Liver (tissue), 9 donors: ENCODE results near the gene VASH2. TPM values are rescaled to one million over a fixed set of nuclear protein-coding genes. Genes with fewer than 3 reads are reported as not detected.

Experiments
- DNase-seq: peaks from one replicate; pipeline ENCODE4 v3.0.0-alpha.2; 2017; ENCODE audit warnings: low spot score
- H3K27ac ChIP-seq, 2 donors: one replicate each; pipeline ENCODE4 v1.7.0; 2013; ENCODE audit warnings: inconsistent platforms in 2 of 2, low read length in 2 of 2, control low read depth in 1 of 2, low read depth in 1 of 2, mild to moderate bottlenecking in 1 of 2
- H3K27me3 ChIP-seq, 4 donors: one replicate each; pipeline versions ENCODE4 v1.6.1 to v1.7.0; 2013; ENCODE audit warnings: low read length in 3 of 4, inconsistent platforms in 1 of 4, mild to moderate bottlenecking in 1 of 4, moderate library complexity in 1 of 4; ENCODE audit not compliant: control insufficient read depth in 4 of 4, insufficient read depth in 4 of 4
- H3K36me3 ChIP-seq, 4 donors: one replicate each; pipeline versions ENCODE4 v1.6.1 to v1.7.0; 2013; ENCODE audit warnings: low read length in 3 of 4, mild to moderate bottlenecking in 3 of 4, low read depth in 1 of 4, moderate library complexity in 1 of 4; ENCODE audit not compliant: control insufficient read depth in 4 of 4, insufficient read depth in 3 of 4
- H3K4me1 ChIP-seq, 4 donors: one replicate each; pipeline versions ENCODE4 v1.6.1 to v1.7.0; 2013; ENCODE audit warnings: low read length in 3 of 4, mild to moderate bottlenecking in 3 of 4, moderate library complexity in 1 of 4; ENCODE audit not compliant: control insufficient read depth in 4 of 4, insufficient read depth in 4 of 4
- H3K4me3 ChIP-seq, 3 donors: one replicate each; pipeline versions ENCODE4 v1.6.1 to v1.7.0; 2013; ENCODE audit warnings: low read length in 3 of 3, control low read depth in 1 of 3, low read depth in 1 of 3, mild to moderate bottlenecking in 1 of 3
- H3K9ac ChIP-seq, 2 donors: one replicate each; pipeline ENCODE4 v1.7.0; 2013; ENCODE audit warnings: low read length in 2 of 2, mild to moderate bottlenecking in 2 of 2, moderate library complexity in 2 of 2, control low read depth in 1 of 2, low read depth in 1 of 2
- H3K9me3 ChIP-seq, 4 donors: one replicate each; pipeline versions ENCODE4 v1.6.1 to v1.7.0; 2013; ENCODE audit warnings: low read length in 3 of 4; ENCODE audit not compliant: control insufficient read depth in 4 of 4
- ATF3 ChIP-seq: IDR thresholded peaks from 2 replicates; pipeline ENCODE4 v1.6.1; 2016; ENCODE audit warnings: antibody characterized with exemption
- CTCF ChIP-seq: fragments of 150-350 bp; IDR thresholded peaks from 2 replicates; pipeline ENCODE4 v1.5.1; 2017; ENCODE audit warnings: improper control_type of control experiment, low read depth, low read length; ENCODE audit not compliant: missing input control
- EGR1 ChIP-seq, 2 donors: IDR thresholded peaks; 2 replicates each; pipeline ENCODE4 v1.6.1; 2016 to 2018; ENCODE audit warnings: antibody characterized with exemption in 2 of 2, low read depth in 2 of 2
- FOXA2 ChIP-seq: IDR thresholded peaks from 2 replicates; pipeline ENCODE4 v1.6.1; 2016; ENCODE audit warnings: antibody characterized with exemption
- GABPA ChIP-seq, 2 donors: IDR thresholded peaks in 1 of 2; conservative IDR thresholded peaks in 1 of 2; 2 replicates each; pipeline ENCODE4 v1.6.1; 2016; ENCODE audit warnings: antibody characterized with exemption in 2 of 2, mild to moderate bottlenecking in 1 of 2, moderate library complexity in 1 of 2
- HNF4A ChIP-seq, 2 donors: conservative IDR thresholded peaks; 2 replicates each; pipeline ENCODE4 v1.6.1; 2016; ENCODE audit warnings: antibody characterized with exemption in 2 of 2, mild to moderate bottlenecking in 2 of 2
- HNF4G ChIP-seq: IDR thresholded peaks from 2 replicates; pipeline ENCODE4 v1.6.1; 2016; ENCODE audit warnings: antibody characterized with exemption
- JUND ChIP-seq, 2 donors: IDR thresholded peaks; 2 replicates each; pipeline ENCODE4 v1.6.1; 2016; ENCODE audit warnings: antibody characterized with exemption in 2 of 2
- MAX ChIP-seq: IDR thresholded peaks from 2 replicates; pipeline ENCODE4 v1.6.1; 2016; ENCODE audit warnings: antibody characterized with exemption
- NR2F2 ChIP-seq: IDR thresholded peaks from 2 replicates; pipeline ENCODE4 v1.6.1; 2016; ENCODE audit warnings: antibody characterized with exemption
- RAD21 ChIP-seq, 2 donors: IDR thresholded peaks; 2 replicates each; pipeline ENCODE4 v1.6.1; 2016; ENCODE audit warnings: antibody characterized with exemption in 2 of 2, mild to moderate bottlenecking in 2 of 2
- RXRA ChIP-seq, 2 donors: IDR thresholded peaks; 2 replicates each; pipeline ENCODE4 v1.6.1; 2017 to 2018; ENCODE audit warnings: antibody characterized with exemption in 2 of 2, mild to moderate bottlenecking in 1 of 2
- YY1 ChIP-seq: IDR thresholded peaks from 2 replicates; pipeline ENCODE4 v1.6.1; 2016; ENCODE audit warnings: antibody characterized with exemption, mild to moderate bottlenecking
- ZBTB33 ChIP-seq: IDR thresholded peaks from 2 replicates; pipeline ENCODE4 v1.6.1; 2016; ENCODE audit warnings: antibody characterized with exemption
- WGBS: extraction: QIAGEN DNeasy Blood & Tissue Kit; methylation state at CpG from one replicate; pipeline ENCODE4 v1.1.7; 2013; 5-methylcytosine and 5-hydroxymethylcytosine counted together
- polyA plus RNA-seq, 2 donors: library from polyadenylated mRNA; stranded (reverse) in 1 of 2; unstranded in 1 of 2; fragments of 200-250 nt in 1 of 2; fragments of >200 nt in 1 of 2; fragmentation: Nextera tagmentation in 1 of 2; extraction: Ambion mirVana in 1 of 2; gene quantifications; one replicate each; pipeline versions ENCODE4 v1.2.1 to v1.2.3, GENCODE V29; 2013 to 2015
- total RNA-seq, 2 donors: library from RNA; depleted of rRNA; stranded (reverse); fragments of >200 nt; gene quantifications; one replicate each; pipeline ENCODE4 v1.2.3, GENCODE V29; 2014
- TF ChIP-seq, protein P1 (sequence below): IDR thresholded peaks from 2 replicates; pipeline ENCODE4 v1.6.1; 2016; ENCODE audit warnings: antibody characterized with exemption, mild to moderate bottlenecking
- donor health status: healthy.
- donor health status: healthy.
- donor health status: healthy.
- donor health status: healthy.
- donor health status: healthy.

VASH2 gene
- total and polyA plus RNA-seq, 4 donors = 0.01 to 0.70 (median 0.23) TPM

GRCh38 chr1:213032651-213033050 lies 82.3 kb downstream of the VASH2 start:
- no peak for DNase-seq
- Histone ChIP-seq H3K9me3 (peaks cover 0 to 4% (median 0%) of the 10 kb centered on the region in 4 donors), H3K4me3 (no peak overlapping the region), H3K4me1 (no peaks in the 10 kb centered on the region), H3K9ac (no peak overlapping the region), H3K36me3 (no peaks in the 10 kb centered on the region), H3K27ac (no peak overlapping the region), H3K27me3 (peaks cover 0 to 2% (median 0%) of the 10 kb centered on the region in 4 donors)
- TF ChIP-seq CTCF = no peak
- no peak for TF ChIP-seq ZBTB33
- no peak for TF ChIP-seq RXRA (IDR thresholded peaks at IDR 0.05)
- TF ChIP-seq FOXA2 = no peak
- TF ChIP-seq MAX = no peak
- no peak for TF ChIP-seq JUND (IDR thresholded peaks at IDR 0.05)
- no peak for TF ChIP-seq EGR1 (IDR thresholded peaks at IDR 0.05; ENCODE audit: low read depth in 2 of 2)
- TF ChIP-seq RAD21 (IDR thresholded peaks at IDR 0.05) = no peak
- TF ChIP-seq NR2F2 = no peak
- no peak for TF ChIP-seq GABPA (IDR thresholded peaks at IDR 0.05 in 1 of 2, conservative IDR thresholded peaks at IDR 0.05 in 1 of 2)
- TF ChIP-seq HNF4G = no peak
- TF ChIP-seq HNF4A (conservative IDR thresholded peaks at IDR 0.05) = no peak
- TF ChIP-seq YY1 = no peak

DNA sequence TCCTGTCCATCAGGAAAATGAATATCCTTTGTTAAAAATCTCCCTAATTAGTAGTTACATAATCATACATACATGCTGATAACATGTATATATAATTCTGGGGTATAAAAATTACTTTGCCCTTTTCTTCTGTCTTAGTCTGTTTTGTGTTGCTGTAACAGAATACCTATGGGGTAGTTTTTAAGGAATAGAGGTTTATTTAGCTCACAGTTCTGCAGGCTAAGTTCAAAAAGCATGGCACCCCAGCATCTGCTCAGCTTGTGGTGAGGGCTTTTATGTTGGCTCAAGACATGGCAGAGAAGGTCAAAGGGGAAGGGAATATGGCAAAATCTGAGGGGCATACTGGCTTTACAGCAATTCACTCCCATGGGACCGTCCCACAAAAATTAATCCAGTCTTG lies 84.4 kb downstream of the VASH2 start:
- Histone ChIP-seq H3K27me3 (no peaks in the 10 kb centered on the region), H3K4me3 (no peak overlapping the region), H3K9me3 (peaks cover 0 to 4% (median 0%) of the 10 kb centered on the region in 4 donors), H3K9ac (no peak overlapping the region), H3K4me1 (no peaks in the 10 kb centered on the region), H3K36me3 (no peaks in the 10 kb centered on the region), H3K27ac (no peak overlapping the region)
- DNase-seq = no peak
- WGBS = 95% methylated on average over 1 of the region's 1 CpG
- TF ChIP-seq, protein P1, sequence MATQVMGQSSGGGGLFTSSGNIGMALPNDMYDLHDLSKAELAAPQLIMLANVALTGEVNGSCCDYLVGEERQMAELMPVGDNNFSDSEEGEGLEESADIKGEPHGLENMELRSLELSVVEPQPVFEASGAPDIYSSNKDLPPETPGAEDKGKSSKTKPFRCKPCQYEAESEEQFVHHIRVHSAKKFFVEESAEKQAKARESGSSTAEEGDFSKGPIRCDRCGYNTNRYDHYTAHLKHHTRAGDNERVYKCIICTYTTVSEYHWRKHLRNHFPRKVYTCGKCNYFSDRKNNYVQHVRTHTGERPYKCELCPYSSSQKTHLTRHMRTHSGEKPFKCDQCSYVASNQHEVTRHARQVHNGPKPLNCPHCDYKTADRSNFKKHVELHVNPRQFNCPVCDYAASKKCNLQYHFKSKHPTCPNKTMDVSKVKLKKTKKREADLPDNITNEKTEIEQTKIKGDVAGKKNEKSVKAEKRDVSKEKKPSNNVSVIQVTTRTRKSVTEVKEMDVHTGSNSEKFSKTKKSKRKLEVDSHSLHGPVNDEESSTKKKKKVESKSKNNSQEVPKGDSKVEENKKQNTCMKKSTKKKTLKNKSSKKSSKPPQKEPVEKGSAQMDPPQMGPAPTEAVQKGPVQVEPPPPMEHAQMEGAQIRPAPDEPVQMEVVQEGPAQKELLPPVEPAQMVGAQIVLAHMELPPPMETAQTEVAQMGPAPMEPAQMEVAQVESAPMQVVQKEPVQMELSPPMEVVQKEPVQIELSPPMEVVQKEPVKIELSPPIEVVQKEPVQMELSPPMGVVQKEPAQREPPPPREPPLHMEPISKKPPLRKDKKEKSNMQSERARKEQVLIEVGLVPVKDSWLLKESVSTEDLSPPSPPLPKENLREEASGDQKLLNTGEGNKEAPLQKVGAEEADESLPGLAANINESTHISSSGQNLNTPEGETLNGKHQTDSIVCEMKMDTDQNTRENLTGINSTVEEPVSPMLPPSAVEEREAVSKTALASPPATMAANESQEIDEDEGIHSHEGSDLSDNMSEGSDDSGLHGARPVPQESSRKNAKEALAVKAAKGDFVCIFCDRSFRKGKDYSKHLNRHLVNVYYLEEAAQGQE = no peak
- TF ChIP-seq ZBTB33 (no peak), RAD21 (IDR thresholded peaks at IDR 0.05) (no peak), ATF3 (no peak), CTCF (no peak), JUND (IDR thresholded peaks at IDR 0.05) (no peak), EGR1 (IDR thresholded peaks at IDR 0.05; ENCODE audit: low read depth in 2 of 2) (no peak), HNF4A (conservative IDR thresholded peaks at IDR 0.05) (no peak), YY1 (no peak)
